A549 (cell line): ENCODE results near the gene AKT1S1. TPM values are rescaled to one million over a fixed set of nuclear protein-coding genes. Genes with fewer than 3 reads are reported as not detected.

ENCODE experiments used
- ATAC-seq, 2 experiments: fragments of 200-7000 bp in 1 of 2; fragments of >200 bp in 1 of 2; cut with Nextera tagmentation in 1 of 2; cut with Tn5 transposase in 1 of 2; 3 replicates each; pipeline versions ENCODE4 v1.8.0 to v1.9.1; 2018 to 2020; ENCODE audit warnings: mild to moderate bottlenecking in 1 of 2, moderate library complexity in 1 of 2
- CTCF ChIA-PET: fragments of 300-600 bp; sonication (Branson Sonifier 250); formaldehyde crosslinking; extraction: SDS; loops from one replicate; lab custom pipeline; 2021; ENCODE audit warnings: antibody characterized with exemption, inconsistent platforms; lab: Yijun Ruan, JAX
- POLR2A ChIA-PET: fragments of 350-600 bp; formaldehyde crosslinking; extraction: SDS; loops from one replicate; lab custom pipeline; 2021; ENCODE audit warnings: antibody characterized with exemption, inconsistent platforms; lab: Yijun Ruan, JAX
- DNase-seq, 2 experiments: peaks; one replicate each; pipeline versions ENCODE4 v3.0.0 to v3.0.0-alpha.2; 2011 to 2016; ENCODE audit warnings: low read depth in 1 of 2, low spot score in 1 of 2
- FAIRE-seq: peaks from 2 replicates; lab custom pipeline; 2011; peaks lifted over from hg19 to GRCh38; lab: Jason Lieb, UNC
- H3K27ac ChIP-seq, 2 experiments: fragments of >200 bp; sonication (Bioruptor Twin); formaldehyde crosslinking; 3 replicates each; pipeline ENCODE4 v1.5.1; 2016 to 2017
- H3K4me1 ChIP-seq: fragments of >200 bp; sonication (Bioruptor Twin); formaldehyde crosslinking; 3 replicates; pipeline ENCODE4 v1.6.1; 2016
- H3K4me2 ChIP-seq: fragments of >200 bp; sonication (Bioruptor Twin); formaldehyde crosslinking; 3 replicates; pipeline ENCODE4 v1.6.1; 2016
- H3K4me3 ChIP-seq: fragments of >200 bp; sonication (Bioruptor Twin); formaldehyde crosslinking; 3 replicates; pipeline ENCODE4 v1.5.1; 2016
- H3K9me3 ChIP-seq: fragments of >200 bp; sonication (Bioruptor Twin); formaldehyde crosslinking; 3 replicates; pipeline ENCODE4 v1.6.1; 2016
- BCL3 ChIP-seq: fragments of >200 bp; sonication (Bioruptor Twin); formaldehyde crosslinking; IDR thresholded peaks from 3 replicates; pipeline ENCODE4 v1.6.1; 2016
- CBX2 ChIP-seq: fragments of 200-600 bp; sonication (generic); IDR thresholded peaks from 2 replicates; pipeline ENCODE4 v1.6.1; 2016; ENCODE audit warnings: low read depth, mild to moderate bottlenecking, borderline replicate concordance
- CHD4 ChIP-seq: fragments of 200-600 bp; sonication (generic); IDR thresholded peaks from 2 replicates; pipeline ENCODE4 v1.6.1; 2016; ENCODE audit warnings: antibody characterized with exemption, mild to moderate bottlenecking, borderline replicate concordance
- E2F6 ChIP-seq: IDR thresholded peaks from 2 replicates; pipeline ENCODE4 v1.6.1; 2012; ENCODE audit warnings: low read depth, borderline replicate concordance
- EHMT2 ChIP-seq: fragments of 200-600 bp; sonication (generic); IDR thresholded peaks from 2 replicates; pipeline ENCODE4 v1.6.1; 2016; ENCODE audit warnings: antibody characterized with exemption, low read depth, mild to moderate bottlenecking, moderate library complexity
- FOSB ChIP-seq: fragments of 250-450 bp; sonication (Bioruptor Pico); IDR thresholded peaks from 2 replicates; pipeline ENCODE4 v1.5.0; 2020; ENCODE audit warnings: mild to moderate bottlenecking, moderate library complexity
- HDAC2 ChIP-seq: fragments of 200-600 bp; sonication (generic); IDR thresholded peaks from 2 replicates; pipeline ENCODE4 v1.6.1; 2016
- HES2 ChIP-seq: fragments of >200 bp; sonication (Bioruptor Twin); formaldehyde crosslinking; IDR thresholded peaks from 2 replicates; pipeline ENCODE4 v1.6.1; 2016
- HOXB13 ChIP-seq: fragments of 250-450 bp; sonication (Bioruptor Pico); IDR thresholded peaks from 2 replicates; pipeline ENCODE4 v1.5.0; 2020; ENCODE audit warnings: low read depth, mild to moderate bottlenecking, moderate library complexity
- JUNB ChIP-seq: fragments of >200 bp; sonication (Bioruptor Twin); formaldehyde crosslinking; IDR thresholded peaks from 2 replicates; pipeline ENCODE4 v1.6.1; 2016
- KDM1A ChIP-seq: fragments of 200-600 bp; sonication (generic); IDR thresholded peaks from 2 replicates; pipeline ENCODE4 v1.6.1; 2016; ENCODE audit warnings: low read depth, mild to moderate bottlenecking
- KDM5A ChIP-seq: fragments of 200-600 bp; sonication (generic); IDR thresholded peaks from 2 replicates; pipeline ENCODE4 v1.6.1; 2016; ENCODE audit warnings: antibody characterized with exemption, mild to moderate bottlenecking
- MAFK ChIP-seq: fragments of 450-650 bp; IDR thresholded peaks from 2 replicates; pipeline ENCODE4 v1.6.1; 2014; ENCODE audit not compliant: partially characterized antibody
- MAX ChIP-seq: IDR thresholded peaks from 2 replicates; pipeline ENCODE4 v1.6.1; 2012
- MAZ ChIP-seq: fragments of 150-350 bp; IDR thresholded peaks from 2 replicates; pipeline ENCODE4 v1.6.1; 2014; ENCODE audit warnings: antibody characterized with exemption, low read depth, low read length, borderline replicate concordance
- MYC ChIP-seq: IDR thresholded peaks from 2 replicates; pipeline ENCODE4 v1.6.1; 2012; ENCODE audit warnings: mild to moderate bottlenecking, inconsistent platforms, low read length, improper control_type of control experiment, borderline replicate concordance
- NFE2L2 ChIP-seq: fragments of 150-350 bp; conservative IDR thresholded peaks from 2 replicates; pipeline ENCODE4 v1.6.1; 2014; ENCODE audit warnings: low read length
- NPAS2 ChIP-seq: fragments of 250-450 bp; sonication (Bioruptor Pico); IDR thresholded peaks from 2 replicates; pipeline ENCODE4 v1.8.0; 2022; ENCODE audit warnings: mild to moderate bottlenecking, moderate library complexity, borderline replicate concordance
- PHF8 ChIP-seq: fragments of 200-600 bp; sonication (generic); IDR thresholded peaks from 2 replicates; pipeline ENCODE4 v1.6.1; 2016; ENCODE audit warnings: low read depth, mild to moderate bottlenecking, antibody characterized with exemption, moderate library complexity, borderline replicate concordance
- POLR2A ChIP-seq: IDR thresholded peaks from 2 replicates; pipeline ENCODE4 v1.6.1; 2012; ENCODE audit warnings: mild to moderate bottlenecking, low read length
- RAD21 ChIP-seq, 2 experiments: fragments of >200 bp in 1 of 2; sonication (Bioruptor Twin) in 1 of 2; formaldehyde crosslinking in 1 of 2; IDR thresholded peaks in 1 of 2; conservative IDR thresholded peaks in 1 of 2; 2 replicates in 1 of 2; 3 replicates in 1 of 2; pipeline ENCODE4 v1.6.1; 2012 to 2018; ENCODE audit warnings: inconsistent platforms in 1 of 2
- RARB ChIP-seq: fragments of 250-450 bp; sonication (Bioruptor Pico); IDR thresholded peaks from 2 replicates; pipeline ENCODE4 v1.8.0; 2021; ENCODE audit warnings: mild to moderate bottlenecking, moderate library complexity
- RFX5 ChIP-seq: fragments of 450-650 bp; IDR thresholded peaks from 2 replicates; pipeline ENCODE4 v1.7.1; 2014; ENCODE audit warnings: antibody characterized with exemption, mild to moderate bottlenecking, moderate library complexity
- SREBF2 ChIP-seq: fragments of 450-650 bp; IDR thresholded peaks from 2 replicates; pipeline ENCODE4 v1.6.1; 2014; ENCODE audit warnings: mild to moderate bottlenecking, moderate library complexity
- USF2 ChIP-seq: fragments of 450-650 bp; IDR thresholded peaks from 2 replicates; pipeline ENCODE4 v1.6.1; 2014; ENCODE audit warnings: antibody characterized with exemption
- ZNF302 ChIP-seq: fragments of 250-450 bp; sonication (Bioruptor Pico); IDR thresholded peaks from 2 replicates; pipeline ENCODE4 v1.9.0; 2021; ENCODE audit warnings: inconsistent platforms, mild to moderate bottlenecking, moderate library complexity
- WGBS: methylation state at CpG from one replicate; pipeline ENCODE4 v1.1.6; 2017; ENCODE audit errors: missing lambda C conversion rate; 5-methylcytosine and 5-hydroxymethylcytosine counted together
- polyA plus RNA-seq, 4 experiments: library from polyadenylated mRNA; depleted of rRNA in 3 of 4; stranded (reverse); fragments of >200 nt; fragmentation: RNase III in 1 of 4; extraction: RNeasy Plus Mini Kit Qiagen cat#74134 plus additional on column Dnase treatment in 1 of 4; gene quantifications; 2 replicates in 3 of 4; 3 replicates in 1 of 4; pipeline ENCODE4 v1.2.3, GENCODE V29; 2011 to 2017

Gene AKT1S1
- polyA plus RNA-seq, 2 of the 4 experiments (the other 2 are of a cell fraction), result 39.2 to 75.9 TPM

GRCh38 chr19:49864890-49865289 is 12.3 kb downstream of the AKT1S1 start (continued):
- TF ChIP-seq HDAC2 (peak; percentile 53; the same call in 1 of the 2 replicates), MAX (peak; percentile 16; the same call in 1 of the 2 replicates), E2F6 (no peak), EHMT2 (no peak), MAFK (no peak), RAD21 (conservative IDR thresholded peaks at IDR 0.05 in 1 of 2, IDR thresholded peaks at IDR 0.05 in 1 of 2) (no peak), USF2 (no peak), CBX2 (no peak), NFE2L2 (no peak), KDM1A (peak; percentile 94), POLR2A (no peak), HES2 (no peak), MYC (no peak), ZNF302 (CRISPR knock-in tag) (no peak)

GRCh38 chr19:49863935-49864320 is 13.2 kb downstream of the AKT1S1 start:
- FAIRE-seq (no peak), ATAC-seq (no peak), DNase-seq (no peak)
- POLR2A ChIA-PET, result interaction anchor here (1.1 kb wide), 1 partner anchor 14 kb away, joined by 3 read pairs; no protein-coding TSS in a partner anchor
- TF ChIP-seq PHF8 (no peak), JUNB (no peak), RARB (no peak), MAFK (no peak), BCL3 (no peak), MAZ (no peak), RFX5 (no peak), KDM5A (no peak), EHMT2 (no peak), SREBF2 (no peak), HOXB13 (CRISPR knock-in tag) (no peak), CHD4 (no peak), FOSB (CRISPR knock-in tag) (no peak), NPAS2 (CRISPR knock-in tag) (no peak), ZNF302 (CRISPR knock-in tag) (no peak)
- no peak overlapping the region for H3K4me3 ChIP-seq
- WGBS, result 92% methylated on average over 17 of the region's 17 CpGs
- no peak overlapping the region for H3K4me2 ChIP-seq
- H3K4me1 ChIP-seq, result peaks cover 51% of the 10 kb centered on the region
- H3K27ac ChIP-seq, result no peak overlapping the region
- CTCF ChIA-PET, result interaction anchor here (1.1 to 1.9 kb wide), 6 partner anchors 10 to 191 kb away, joined by 3 to 7 read pairs (median 6); no protein-coding TSS in a partner anchor
- H3K9me3 ChIP-seq, result no peaks in the 10 kb centered on the region
